22Rv1 (cell line): ENCODE data around the gene ORMDL3.

ENCODE experiments used
- H3K27ac ChIP-seq: fragments of 450-650 bp; 2 replicates; pipeline ENCODE4 v1.5.1; 2017
- CTCF ChIP-seq: fragments of 450-650 bp; IDR thresholded peaks from 2 replicates; pipeline ENCODE4 v1.5.1; 2017; ENCODE audit warnings: mild to moderate bottlenecking
- ZFX ChIP-seq: fragments of 450-650 bp; IDR thresholded peaks from 2 replicates; pipeline ENCODE4 v1.6.1; 2017; ENCODE audit warnings: antibody characterized with exemption, borderline replicate concordance

The ORMDL3 gene

GRCh38 chr17:39927101-39927928, at the start of gene ORMDL3, which contains the start of gene LRRC3C:
ORMDL3 (minus strand) TSS chr17:39927601; CDS start chr17:39924203, 3,398 bp downstream.
LRRC3C (plus strand) TSS chr17:39927732; CDS start chr17:39941524, 13,792 bp downstream.
- peak within 1 kb of the TSS; percentile 79 for H3K27ac ChIP-seq
- TF ChIP-seq ZFX = no peak
- no peak for TF ChIP-seq CTCF

GRCh38 chr17:39975801-39976200, 48.4 kb upstream of the ORMDL3 start:
- no peak for TF ChIP-seq ZFX
- no peak overlapping the region for H3K27ac ChIP-seq

GRCh38 chr17:39974433-39974832, 47.0 kb upstream of the ORMDL3 start:
- no peak overlapping the region for H3K27ac ChIP-seq
- no peak for TF ChIP-seq ZFX
- no peak for TF ChIP-seq CTCF

- no peak for TF ChIP-seq CTCF
- no peak for TF ChIP-seq ZFX
- no peak overlapping the region for H3K27ac ChIP-seq
These were observed 46.1 kb upstream of the ORMDL3 start for GRCh38 chr17:39973496-39973895.

GRCh38 chr17:39972271-39972670, 44.9 kb upstream of the ORMDL3 start:
- TF ChIP-seq ZFX = no peak
- H3K27ac ChIP-seq = no peak overlapping the region

GRCh38 chr17:39971076-39971603, 43.7 kb upstream of the ORMDL3 start:
- no peak overlapping the region for H3K27ac ChIP-seq
- TF ChIP-seq CTCF (no peak), ZFX (no peak)

GRCh38 chr17:39970157-39970692, 42.8 kb upstream of the ORMDL3 start:
- no peak for TF ChIP-seq ZFX
- no peak for TF ChIP-seq CTCF
- no peak overlapping the region for H3K27ac ChIP-seq

GRCh38 chr17:39969375-39969774, 42.0 kb upstream of the ORMDL3 start:
- TF ChIP-seq ZFX = no peak
- no peak for TF ChIP-seq CTCF
- no peak overlapping the region for H3K27ac ChIP-seq
